ENCODE data around the gene EEFSEC. TPM values are rescaled to one million over a fixed set of nuclear protein-coding genes. Genes with fewer than 3 reads are reported as not detected.

The EEFSEC gene
- total and polyA plus RNA-seq, 10 donors, result 8.5 to 19.2 (median 14.2) TPM

DNA sequence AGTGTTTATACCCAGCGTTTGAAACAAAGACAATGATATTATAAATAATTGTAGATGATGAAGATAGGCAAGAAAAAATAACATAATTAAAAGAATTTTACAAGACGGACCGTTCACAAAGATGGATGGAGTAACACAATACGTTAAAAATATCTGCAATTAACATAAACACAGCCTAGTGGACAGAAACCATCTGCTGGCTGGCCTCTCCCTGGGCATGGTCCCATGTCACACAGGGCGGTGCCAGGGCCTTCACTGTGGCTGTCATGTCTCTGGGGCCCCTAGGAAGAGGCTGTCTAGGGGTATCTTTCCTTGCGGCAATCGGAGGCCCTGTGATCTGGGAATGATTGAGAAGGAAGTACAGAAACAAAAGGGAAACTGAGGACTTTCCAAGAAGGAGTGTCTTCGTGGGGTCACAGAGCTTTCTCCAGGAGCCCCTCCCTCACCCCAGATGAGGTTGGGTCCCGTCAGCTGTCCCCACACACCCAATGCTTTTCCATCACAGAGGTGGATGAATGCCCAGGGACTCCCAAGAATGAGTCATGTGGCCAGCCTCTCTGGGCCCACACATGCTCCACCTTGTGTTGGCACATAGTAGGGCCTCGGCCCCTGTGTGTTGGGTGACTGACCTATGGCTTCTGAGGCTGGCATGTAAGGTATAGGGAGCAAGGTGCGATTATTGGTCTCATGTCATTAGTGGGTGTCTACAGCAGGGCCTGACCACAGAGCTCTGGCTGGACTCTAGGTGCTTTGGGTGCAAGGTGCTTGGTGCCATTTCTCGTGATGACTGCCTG lies 226.3 kb downstream of the EEFSEC start:
- no peak overlapping the region for H3K4me3 ChIP-seq
- H3K27ac ChIP-seq, result no peak overlapping the region
- intact Hi-C loops (cut with DNase I; ENCODE audit: low total_unique reads), result no loop called here
- H3K36me3 ChIP-seq, result peaks cover 0 to 22% (median 0%) of the 10 kb centered on the region in 6 donors
- H3K27me3 ChIP-seq (replicated peaks in 1 of 7), result no peaks in the 10 kb centered on the region
- no peak for DNase-seq
- TF ChIP-seq POLR2AphosphoS5 (IDR thresholded peaks at IDR 0.05), result no peak
- TF ChIP-seq, protein P1, sequence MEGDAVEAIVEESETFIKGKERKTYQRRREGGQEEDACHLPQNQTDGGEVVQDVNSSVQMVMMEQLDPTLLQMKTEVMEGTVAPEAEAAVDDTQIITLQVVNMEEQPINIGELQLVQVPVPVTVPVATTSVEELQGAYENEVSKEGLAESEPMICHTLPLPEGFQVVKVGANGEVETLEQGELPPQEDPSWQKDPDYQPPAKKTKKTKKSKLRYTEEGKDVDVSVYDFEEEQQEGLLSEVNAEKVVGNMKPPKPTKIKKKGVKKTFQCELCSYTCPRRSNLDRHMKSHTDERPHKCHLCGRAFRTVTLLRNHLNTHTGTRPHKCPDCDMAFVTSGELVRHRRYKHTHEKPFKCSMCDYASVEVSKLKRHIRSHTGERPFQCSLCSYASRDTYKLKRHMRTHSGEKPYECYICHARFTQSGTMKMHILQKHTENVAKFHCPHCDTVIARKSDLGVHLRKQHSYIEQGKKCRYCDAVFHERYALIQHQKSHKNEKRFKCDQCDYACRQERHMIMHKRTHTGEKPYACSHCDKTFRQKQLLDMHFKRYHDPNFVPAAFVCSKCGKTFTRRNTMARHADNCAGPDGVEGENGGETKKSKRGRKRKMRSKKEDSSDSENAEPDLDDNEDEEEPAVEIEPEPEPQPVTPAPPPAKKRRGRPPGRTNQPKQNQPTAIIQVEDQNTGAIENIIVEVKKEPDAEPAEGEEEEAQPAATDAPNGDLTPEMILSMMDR (IDR thresholded peaks at IDR 0.05 in 8 of 11, conservative IDR thresholded peaks at IDR 0.05 in 3 of 11), result no peak
- no peak for TF ChIP-seq POLR2A (IDR thresholded peaks at IDR 0.05)
- peaks cover 0 to 8% (median 0%) of the 10 kb centered on the region in 6 donors for H3K4me1 ChIP-seq
- 90 to 94% (median 91%) methylated on average over 12 of the region's 12 CpGs for WGBS, 5 donors
- no peaks in the 10 kb centered on the region for H3K9me3 ChIP-seq

DNA sequence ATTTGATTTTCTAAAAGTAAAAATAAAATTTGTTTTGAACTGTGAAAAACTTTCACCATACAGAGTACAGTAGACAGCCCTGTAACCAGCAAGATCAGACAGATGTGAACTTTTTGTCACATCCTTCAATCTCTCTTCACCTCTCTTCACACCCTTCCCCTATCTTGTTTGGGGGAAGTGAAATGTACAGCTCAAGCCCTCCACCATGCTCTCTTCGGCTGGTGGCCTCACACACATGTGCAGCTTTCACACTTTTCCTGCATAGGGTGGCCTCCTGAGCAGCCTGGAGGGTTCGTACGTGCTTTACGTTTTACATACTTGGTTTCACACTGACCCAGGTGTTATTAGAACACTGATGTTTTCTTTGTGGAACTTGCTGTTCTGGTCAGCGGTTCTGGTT lies 227.0 kb downstream of the EEFSEC start:
- intact Hi-C loops (cut with DNase I; ENCODE audit: low total_unique reads), result no loop called here
- no peak for DNase-seq
- TF ChIP-seq POLR2AphosphoS5 (IDR thresholded peaks at IDR 0.05) (no peak), POLR2A (IDR thresholded peaks at IDR 0.05) (no peak)
- TF ChIP-seq, protein P1 (IDR thresholded peaks at IDR 0.05 in 8 of 11, conservative IDR thresholded peaks at IDR 0.05 in 3 of 11), result no peak
- WGBS, 5 donors, result 81 to 91% (median 84%) methylated on average over 5 of the region's 5 CpGs
- Histone ChIP-seq H3K4me1 (peaks cover 0 to 4% (median 0%) of the 10 kb centered on the region in 6 donors), H3K27ac (no peak overlapping the region), H3K36me3 (peaks cover 0 to 26% (median 0%) of the 10 kb centered on the region in 6 donors), H3K27me3 (replicated peaks in 1 of 7) (no peaks in the 10 kb centered on the region), H3K9me3 (no peaks in the 10 kb centered on the region), H3K4me3 (no peak overlapping the region)

DNA sequence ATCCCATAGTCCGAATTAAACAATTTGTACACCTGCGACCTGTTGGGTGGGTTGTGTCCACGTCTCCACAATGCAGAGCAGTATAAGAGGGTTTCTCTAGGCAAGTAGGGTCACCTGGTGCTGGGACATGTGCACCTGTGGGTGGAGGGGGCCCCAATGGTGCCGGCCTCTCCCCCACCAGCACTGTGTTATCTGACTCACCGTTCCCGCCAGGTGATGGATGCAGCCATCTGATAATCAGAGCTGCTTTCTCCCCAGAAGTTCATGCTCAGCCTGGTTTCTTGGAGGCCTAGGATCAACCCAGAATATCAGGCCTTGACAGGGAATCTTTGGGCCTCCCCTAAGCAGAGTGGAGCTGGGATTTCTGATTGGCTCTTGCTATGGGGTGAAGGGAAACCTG lies 227.4 kb downstream of the EEFSEC start:
- no peaks in the 10 kb centered on the region for H3K27me3 ChIP-seq (replicated peaks in 1 of 7)
- no peaks in the 10 kb centered on the region for H3K9me3 ChIP-seq
- WGBS, 5 donors, result 90 to 98% (median 96%) methylated on average over 5 to 6 of the region's 6 CpGs
- no peak for TF ChIP-seq POLR2A (IDR thresholded peaks at IDR 0.05)
- TF ChIP-seq, protein P1 (IDR thresholded peaks at IDR 0.05 in 8 of 11, conservative IDR thresholded peaks at IDR 0.05 in 3 of 11), result no peak
- H3K36me3 ChIP-seq, result peaks cover 0 to 26% (median 0%) of the 10 kb centered on the region in 6 donors
- H3K27ac ChIP-seq, result no peak overlapping the region
- peaks cover 0 to 4% (median 0%) of the 10 kb centered on the region in 6 donors for H3K4me1 ChIP-seq
- no peak overlapping the region for H3K4me3 ChIP-seq
- intact Hi-C loops (cut with DNase I; ENCODE audit: low total_unique reads), result no loop called here
- no peak for DNase-seq

DNA sequence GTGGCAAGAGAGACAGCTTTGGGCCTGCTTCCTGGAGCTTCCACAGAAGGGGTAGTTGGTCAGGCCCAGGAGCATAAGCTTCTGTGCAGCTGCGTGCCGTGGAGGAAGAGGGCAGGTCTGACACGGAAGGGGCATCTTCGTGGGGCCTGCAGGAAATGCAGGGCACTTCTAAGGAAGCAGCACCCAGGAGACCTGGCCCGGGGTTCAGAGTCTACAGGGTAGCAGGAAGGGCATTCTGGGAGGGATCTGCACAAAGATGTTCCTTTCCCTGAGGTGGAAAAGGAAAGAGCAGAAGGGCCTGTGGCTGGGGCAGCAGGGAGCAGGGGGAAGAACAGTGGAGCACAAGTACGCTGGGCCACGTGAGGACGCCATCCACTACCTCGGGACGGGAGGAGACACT lies 228.3 kb downstream of the EEFSEC start:
- Histone ChIP-seq H3K36me3 (peaks cover 0 to 19% (median 0%) of the 10 kb centered on the region in 6 donors), H3K9me3 (no peaks in the 10 kb centered on the region), H3K27ac (no peak overlapping the region), H3K4me1 (peaks cover 0 to 4% (median 0%) of the 10 kb centered on the region in 6 donors), H3K27me3 (replicated peaks in 1 of 7) (no peaks in the 10 kb centered on the region), H3K4me3 (no peak overlapping the region)
- WGBS, 5 donors, result 74 to 81% (median 77%) methylated on average over 10 of the region's 10 CpGs
- intact Hi-C loops (cut with DNase I; ENCODE audit: low total_unique reads), result no loop called here
- no peak for DNase-seq
- no peak for TF ChIP-seq POLR2AphosphoS5 (IDR thresholded peaks at IDR 0.05)
- TF ChIP-seq, protein P1 (IDR thresholded peaks at IDR 0.05 in 8 of 11, conservative IDR thresholded peaks at IDR 0.05 in 3 of 11), result no peak
- no peak for TF ChIP-seq POLR2A (IDR thresholded peaks at IDR 0.05)
